GM21515 (cell line): ENCODE measurements around the gene GOLGA1.
"Not testable (repeated sequence)": the region's sequence is repeated elsewhere in the genome, so short reads cannot be mapped to it uniquely, and the experiment has no call there.

Source experiments
- ATAC-seq: cut with Tn5 transposase; IDR thresholded peaks from one replicate; pipeline ENCODE4 v1.9.1; 2021; ENCODE audit not compliant: unreplicated experiment

Gene GOLGA1

GRCh38 chr9:124940521-124940893 lies 376 bp downstream of the GOLGA1 start:
- peak; percentile 38 for ATAC-seq

GRCh38 chr9:124939944-124940343 lies 939 bp downstream of the GOLGA1 start:
- ATAC-seq = no peak

- ATAC-seq = no peak
These were observed 6.6 kb downstream of the GOLGA1 start for GRCh38 chr9:124934290-124934689.

- ATAC-seq = no peak
These were observed 8.6 kb downstream of the GOLGA1 start for GRCh38 chr9:124932333-124932732.

GRCh38 chr9:124929464-124929863 lies 11.4 kb downstream of the GOLGA1 start:
- no peak for ATAC-seq

- no peak for ATAC-seq
These were observed 12.8 kb downstream of the GOLGA1 start for GRCh38 chr9:124928116-124928515.

GRCh38 chr9:124920394-124920793 lies 20.5 kb downstream of the GOLGA1 start:
- not testable (repeated sequence) for ATAC-seq

- ATAC-seq = no peak
These were observed 26.0 kb downstream of the GOLGA1 start for GRCh38 chr9:124914753-124915405.

- ATAC-seq = no peak
These were observed 27.5 kb downstream of the GOLGA1 start for GRCh38 chr9:124913378-124913777.

GRCh38 chr9:124911766-124912165 lies 29.1 kb downstream of the GOLGA1 start:
- ATAC-seq = no peak

- ATAC-seq = no peak
These were observed 32.8 kb downstream of the GOLGA1 start for GRCh38 chr9:124908098-124908497.

GRCh38 chr9:124906966-124907365 lies 33.9 kb downstream of the GOLGA1 start:
- no peak for ATAC-seq

- no peak for ATAC-seq
These were observed 41.0 kb downstream of the GOLGA1 start for GRCh38 chr9:124899845-124900244.

- no peak for ATAC-seq
These were observed 43.1 kb downstream of the GOLGA1 start for GRCh38 chr9:124897570-124898460.

- no peak for ATAC-seq
These were observed 46.1 kb downstream of the GOLGA1 start for GRCh38 chr9:124894741-124895170.

GRCh38 chr9:124894035-124894740 lies 46.7 kb downstream of the GOLGA1 start:
- ATAC-seq = no peak

- no peak for ATAC-seq
These were observed 50.7 kb downstream of the GOLGA1 start for GRCh38 chr9:124890179-124890578.

GRCh38 chr9:124889006-124889405 lies 51.9 kb downstream of the GOLGA1 start:
- no peak for ATAC-seq

GRCh38 chr9:124887832-124888231 lies 53.1 kb downstream of the GOLGA1 start:
- ATAC-seq = no peak

- no peak for ATAC-seq
These were observed 53.9 kb downstream of the GOLGA1 start for GRCh38 chr9:124886866-124887492.

- no peak for ATAC-seq
These were observed 54.4 kb downstream of the GOLGA1 start for GRCh38 chr9:124886461-124886860.
